HG03460 (cell line): Measurements from ENCODE around the gene YOD1.

Experiments
- ATAC-seq: cut with Tn5 transposase; IDR thresholded peaks from one replicate; pipeline ENCODE4 v1.9.1; 2021; ENCODE audit not compliant: unreplicated experiment

YOD1 gene

DNA sequence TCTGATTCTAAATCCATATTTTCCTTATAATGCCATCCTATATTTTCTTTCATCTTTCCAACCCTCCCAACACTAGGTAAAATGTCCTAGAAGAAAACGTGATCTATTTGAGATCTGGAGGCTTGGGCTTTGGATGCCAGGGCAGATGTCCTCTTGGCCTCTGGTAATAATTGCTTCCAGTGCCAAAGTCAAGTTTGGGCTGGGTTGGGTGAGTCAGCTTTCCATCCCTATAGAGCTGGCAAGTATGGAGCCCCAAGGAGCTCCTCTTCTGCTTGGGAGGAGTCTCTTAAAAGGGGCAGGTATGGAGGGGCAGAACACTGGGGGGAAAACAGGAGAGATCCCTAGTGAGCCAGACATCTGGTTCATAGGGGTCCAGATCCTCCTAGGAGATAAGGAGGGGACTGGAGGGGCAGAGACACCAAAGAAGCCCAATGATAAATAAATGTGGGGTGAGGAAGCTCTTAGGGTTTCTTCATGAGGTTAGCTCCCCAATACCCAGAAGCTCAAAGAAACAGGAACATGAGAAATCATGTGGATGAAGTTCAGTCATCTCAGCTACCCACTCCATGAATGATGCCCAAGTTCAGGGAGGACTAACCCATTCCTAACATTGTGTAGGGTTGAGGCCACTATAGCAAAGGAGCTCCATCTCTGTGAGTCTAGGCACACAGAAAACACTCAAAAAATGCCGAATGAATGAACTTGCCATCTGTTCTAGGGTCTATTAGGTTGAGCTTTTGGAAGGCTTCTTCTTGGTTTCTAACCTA lies 21.9 kb downstream of the YOD1 start:
- ATAC-seq, result no peak

DNA sequence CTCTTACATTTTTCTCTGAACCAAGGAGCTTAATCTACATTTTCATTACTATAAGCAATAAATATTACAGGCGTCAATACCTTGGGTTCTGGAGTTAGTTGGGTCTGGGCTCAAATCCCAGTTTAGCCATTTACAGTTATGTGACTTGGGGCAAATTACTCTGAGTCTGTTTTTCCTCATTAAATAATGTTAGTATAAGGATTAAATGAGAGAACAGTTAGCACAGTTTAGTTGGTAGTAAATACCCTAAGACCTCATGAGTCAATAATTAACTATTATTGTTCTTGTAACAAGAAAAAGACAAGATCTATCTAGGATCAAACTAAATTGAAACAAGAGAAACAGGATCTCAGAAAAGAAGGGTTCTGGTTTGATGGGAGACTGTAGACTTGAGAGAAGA lies 23.1 kb downstream of the YOD1 start:
- ATAC-seq, result no peak

DNA sequence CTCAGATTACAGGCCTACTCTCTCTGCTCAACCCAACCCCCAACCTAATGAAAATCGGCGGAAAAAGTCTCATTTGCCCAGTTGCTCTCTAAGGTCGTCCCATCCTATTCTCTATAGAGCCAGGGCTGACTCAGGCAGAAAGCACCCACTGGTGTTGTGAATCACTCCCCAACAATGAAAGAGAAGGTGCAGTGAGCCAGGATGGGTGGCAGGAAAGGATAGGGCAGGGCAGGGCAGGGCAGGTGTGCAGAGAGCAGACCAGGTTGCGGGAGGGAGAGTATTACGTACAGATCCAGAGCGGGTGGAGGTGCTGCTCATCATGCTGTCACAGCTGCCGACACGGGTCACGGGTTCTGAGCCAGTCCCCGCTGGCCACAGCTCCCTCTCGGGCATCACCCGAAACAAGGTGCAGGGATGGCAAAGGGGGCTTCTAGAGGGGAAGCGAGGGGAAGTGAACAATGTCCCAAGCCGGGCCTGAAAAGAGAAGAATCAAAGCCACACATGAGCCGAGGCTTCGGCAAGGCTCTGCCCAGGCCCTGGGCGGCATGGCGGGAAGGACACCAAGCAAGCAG lies 23.7 kb downstream of the YOD1 start:
- ATAC-seq, result no peak

DNA sequence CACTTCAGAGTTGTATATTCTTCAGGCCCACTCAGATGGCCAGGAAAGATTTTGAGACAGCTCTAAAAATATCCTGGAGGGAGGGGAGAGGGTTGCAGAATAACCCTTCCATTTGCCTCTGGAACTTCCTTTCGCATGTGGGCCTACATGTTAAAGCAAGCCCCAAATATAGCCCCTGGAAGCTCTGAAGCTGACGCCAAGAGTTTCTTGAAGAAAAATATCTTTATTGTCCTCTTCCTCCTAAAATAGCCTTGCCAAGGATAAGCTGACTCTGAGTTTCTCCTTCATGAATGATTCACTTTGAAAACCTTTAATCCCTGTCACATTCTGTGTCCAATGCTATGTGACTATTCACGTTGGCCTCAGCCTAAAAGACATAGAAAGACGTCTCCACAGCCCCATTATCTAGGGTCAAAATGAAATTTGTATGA lies 24.9 kb downstream of the YOD1 start:
- no peak for ATAC-seq

DNA sequence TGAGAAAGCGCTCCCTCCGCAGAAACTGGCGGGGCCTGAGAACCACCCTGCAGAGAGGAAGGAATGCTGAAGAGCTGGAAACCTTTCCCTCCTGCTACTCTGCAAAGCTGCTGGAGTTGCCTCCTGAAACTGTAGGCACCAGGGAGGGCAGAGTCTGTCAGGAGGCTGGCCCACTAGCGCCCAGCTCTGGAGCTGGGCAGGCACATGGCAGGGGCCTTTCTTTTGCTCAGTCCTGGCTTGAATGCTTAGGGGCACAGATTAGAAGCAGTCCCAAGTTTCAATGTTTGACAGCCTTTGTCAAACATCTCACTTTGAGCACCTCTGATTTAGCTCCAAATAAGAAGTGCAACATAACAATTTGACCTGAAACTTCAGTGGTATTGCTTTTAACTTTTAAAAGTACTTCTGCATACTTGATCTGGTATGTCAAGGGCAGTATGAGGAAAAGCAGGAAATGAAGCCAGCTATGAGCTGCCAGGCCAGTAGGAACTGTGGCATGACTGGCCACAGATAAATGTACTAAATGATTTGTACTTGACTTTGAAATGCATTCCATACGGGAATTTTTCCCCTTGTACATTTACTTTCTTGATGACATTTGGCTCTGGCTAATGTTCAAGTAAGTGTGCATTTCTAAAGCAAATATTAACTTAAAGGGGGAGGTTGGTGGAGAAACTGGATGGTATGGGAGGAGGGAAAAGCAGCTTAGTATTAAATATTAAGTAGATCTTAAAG lies 25.7 kb downstream of the YOD1 start:
- no peak for ATAC-seq

DNA sequence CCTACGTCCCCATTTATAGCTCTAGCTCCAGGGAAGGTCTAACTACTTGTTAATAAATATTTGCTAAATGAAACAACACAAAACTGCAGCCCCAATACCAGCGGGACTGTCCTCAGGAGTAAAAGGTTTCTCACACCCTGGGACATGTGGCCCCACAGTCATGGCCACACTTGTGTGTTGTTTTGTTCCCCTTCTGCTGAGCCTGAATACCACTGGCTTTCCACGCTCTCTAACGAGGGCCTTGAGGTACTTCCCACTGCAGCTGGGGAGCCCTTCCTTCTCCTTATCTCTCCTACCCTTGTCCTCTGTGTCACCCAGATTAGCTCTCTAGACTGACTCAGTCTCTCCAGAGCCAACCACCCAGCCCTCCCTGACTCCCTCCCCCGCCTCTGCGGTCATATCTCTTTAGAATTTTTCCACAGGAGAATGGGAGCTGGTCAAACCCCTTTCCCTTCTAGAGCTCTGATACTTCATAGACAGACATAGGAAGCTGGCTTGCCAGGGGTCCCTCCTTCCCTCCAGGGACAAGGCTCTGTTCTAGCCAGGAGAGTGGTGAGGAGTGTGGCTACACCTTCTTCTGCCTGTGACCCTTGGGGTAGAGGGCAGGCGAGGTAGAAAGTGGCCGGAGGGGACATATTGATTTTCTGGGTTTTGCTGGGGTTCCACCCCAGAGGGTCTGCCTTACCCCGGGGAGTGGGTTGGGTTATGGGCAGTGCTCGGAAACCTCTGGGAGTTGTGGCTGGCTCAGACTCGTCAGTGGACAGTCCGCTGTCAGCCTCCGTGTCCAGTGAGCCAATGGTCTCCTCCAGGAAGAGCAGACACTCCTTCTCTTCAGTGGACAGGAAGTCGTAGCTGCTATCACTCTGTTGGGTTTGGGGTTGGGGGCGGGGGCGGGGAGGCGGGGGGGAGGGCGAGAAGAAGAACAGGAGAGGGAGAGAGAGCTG lies 26.5 kb downstream of the YOD1 start:
- ATAC-seq, result no peak

DNA sequence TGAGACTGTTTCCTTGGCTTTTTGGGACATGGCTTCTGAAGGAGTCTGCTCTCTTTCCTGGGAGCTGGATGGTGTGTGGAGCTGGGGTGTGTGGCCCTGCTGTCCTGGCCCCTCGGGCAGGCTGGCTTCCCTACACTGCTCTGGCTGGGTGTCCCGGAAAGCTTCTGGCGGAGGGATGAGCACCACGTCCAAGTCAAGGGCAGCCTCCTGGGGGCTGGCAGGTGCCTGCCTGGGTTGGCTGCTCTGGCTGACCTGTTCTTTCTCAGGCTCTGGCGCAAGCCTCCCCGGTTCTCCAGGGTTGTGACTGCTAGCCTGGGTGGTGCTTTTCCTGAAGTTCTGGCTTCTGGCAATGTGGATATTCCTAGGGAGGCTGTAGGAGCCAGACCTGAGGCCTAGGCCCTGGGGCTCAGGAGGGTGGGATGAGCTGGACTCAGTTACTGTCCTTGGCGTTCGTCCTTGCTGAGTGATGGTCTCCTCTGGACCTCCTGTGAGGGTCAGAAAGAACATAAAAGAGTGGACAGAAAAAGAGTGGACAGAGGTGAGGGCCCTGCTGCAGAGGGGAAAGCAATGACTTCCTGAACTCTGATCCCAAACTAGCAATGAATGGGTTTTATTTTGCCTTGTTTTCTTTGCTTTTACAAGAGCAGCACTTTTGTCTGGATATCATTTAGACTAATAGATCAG lies 27.9 kb downstream of the YOD1 start:
- ATAC-seq, result no peak

DNA sequence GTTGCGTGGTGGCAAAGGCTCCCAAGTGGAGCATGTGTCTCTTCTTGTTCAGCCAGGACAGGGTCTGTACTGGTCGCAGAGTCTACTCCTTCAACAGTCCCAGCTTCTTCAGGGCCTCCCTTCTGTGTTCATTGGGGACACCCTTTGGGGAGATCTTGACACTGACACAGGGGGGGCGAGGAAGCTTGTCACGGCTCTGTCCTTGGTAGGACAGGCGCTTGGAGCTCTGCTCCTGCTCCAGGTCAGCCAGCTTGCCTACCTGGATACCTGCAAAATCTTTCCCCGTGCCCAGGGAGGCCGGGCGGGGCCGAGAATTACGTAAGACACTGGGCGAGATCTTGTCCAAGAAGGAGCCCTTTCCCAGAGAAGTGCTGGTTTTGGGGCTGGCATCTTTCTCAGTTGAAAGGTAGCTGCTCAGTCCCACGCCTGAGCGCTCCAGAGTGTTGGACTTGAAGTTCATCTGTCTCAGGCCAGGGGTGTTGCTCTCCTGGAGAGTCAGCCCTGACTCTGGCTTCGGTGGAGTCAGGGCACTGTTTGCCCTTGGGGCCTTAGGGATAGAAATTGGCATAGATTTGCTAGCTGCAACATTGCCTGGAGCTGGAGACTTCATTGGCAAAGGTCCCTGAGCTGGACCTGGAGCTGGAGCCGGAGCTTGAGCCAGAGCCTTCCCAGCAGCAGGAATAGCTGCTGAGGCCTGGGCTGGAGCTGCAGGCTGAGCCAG lies 29.0 kb downstream of the YOD1 start:
- no peak for ATAC-seq

DNA sequence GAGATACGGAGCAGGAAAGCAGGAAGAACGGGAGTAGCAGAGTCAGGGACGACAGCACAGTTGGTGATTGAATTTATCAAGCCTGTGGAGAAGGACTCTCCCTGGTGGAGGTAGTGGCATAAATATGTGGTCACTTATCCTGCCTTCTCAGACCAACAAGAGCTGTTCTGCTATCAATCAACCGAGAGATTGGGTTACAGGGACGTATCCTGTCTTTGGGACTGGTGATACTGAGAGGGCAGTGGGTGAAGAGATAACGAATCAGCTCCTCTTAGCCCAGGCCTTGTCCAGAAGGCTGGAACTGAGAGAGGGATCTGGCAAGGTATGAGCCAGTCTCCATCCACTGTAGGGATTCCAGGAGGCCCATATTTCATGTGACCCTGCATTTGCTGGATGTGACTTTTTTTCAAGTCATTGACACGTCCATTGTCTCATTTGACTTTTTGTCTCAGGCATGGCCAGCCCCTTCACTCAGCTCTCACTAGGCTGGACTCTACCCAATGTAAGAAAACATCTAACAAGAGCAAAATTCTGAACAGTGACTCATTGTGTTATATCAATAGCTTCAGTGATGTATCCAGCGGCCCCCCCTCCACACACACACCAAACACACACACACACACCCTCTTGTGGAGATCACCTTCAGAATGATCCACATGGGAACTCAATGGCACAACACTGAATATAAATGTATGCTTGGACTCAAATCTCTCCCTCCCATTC lies 29.7 kb downstream of the YOD1 start:
- ATAC-seq, result no peak

DNA sequence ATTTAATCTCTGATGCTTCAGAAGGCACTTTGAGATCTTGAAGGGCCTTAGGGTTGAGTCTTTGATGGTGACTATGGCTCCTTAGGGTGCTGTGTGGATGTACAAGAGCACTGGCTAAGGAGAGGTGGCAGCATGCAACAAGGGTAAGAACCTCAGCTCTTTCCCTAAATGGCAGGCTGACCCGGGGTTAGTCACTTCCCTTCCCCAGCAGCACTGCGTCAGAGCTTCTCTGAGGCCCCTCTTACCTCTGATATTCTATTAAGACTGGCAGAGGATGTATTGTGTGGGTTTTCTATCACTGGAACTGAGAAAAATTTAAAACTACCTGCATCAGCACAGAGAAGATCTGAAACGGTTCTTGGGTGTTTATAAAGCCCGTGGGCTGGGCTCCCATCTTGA lies 30.3 kb downstream of the YOD1 start:
- no peak for ATAC-seq

DNA sequence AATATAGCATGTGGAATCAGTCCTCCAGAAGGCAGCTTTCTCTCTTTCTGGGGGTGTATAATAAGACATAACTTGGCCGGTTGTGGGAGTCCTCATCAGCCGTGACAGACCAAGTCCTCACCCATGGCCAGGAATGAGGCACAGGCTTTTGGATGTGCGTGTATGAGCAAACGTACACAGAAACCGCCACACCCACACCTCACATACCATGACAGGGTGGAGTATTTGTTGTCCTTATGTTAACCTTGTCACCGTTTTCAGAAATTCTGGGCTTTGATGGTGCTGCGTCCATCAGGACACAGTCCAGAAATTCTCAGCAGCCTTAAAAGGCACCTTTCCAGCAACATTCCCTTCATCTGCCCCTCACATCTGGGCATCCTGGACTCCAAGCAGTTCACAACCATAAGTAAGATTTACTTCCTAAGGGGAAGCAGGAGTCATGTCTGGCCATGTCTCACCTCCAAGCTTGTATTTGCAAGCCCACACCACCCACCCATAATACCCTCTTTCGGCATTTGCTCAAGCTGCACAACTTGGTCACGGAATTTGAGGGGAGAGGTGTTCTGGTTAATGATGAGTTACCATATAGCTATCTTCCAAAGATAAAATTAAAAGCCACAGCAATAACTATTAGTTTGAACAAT lies 30.8 kb downstream of the YOD1 start:
- no peak for ATAC-seq

DNA sequence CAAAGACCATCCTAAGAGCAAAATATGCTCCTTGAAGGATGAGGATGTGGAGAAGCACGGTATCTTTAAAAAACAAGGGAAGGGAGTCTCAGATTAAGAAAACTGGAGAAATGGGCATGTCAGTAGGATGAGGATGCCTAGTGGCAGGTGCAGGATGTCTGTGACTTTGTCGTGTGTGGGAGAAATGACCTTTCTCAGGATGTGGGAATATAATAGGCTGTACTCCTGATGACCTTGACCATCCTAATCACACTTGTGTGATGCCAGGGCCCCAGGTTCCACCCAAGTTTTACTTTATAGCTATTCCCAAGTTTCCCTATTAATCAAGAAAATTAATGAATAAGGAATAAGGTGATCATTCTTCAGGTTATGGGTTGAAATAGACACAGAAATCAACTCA lies 31.3 kb downstream of the YOD1 start:
- no peak for ATAC-seq

DNA sequence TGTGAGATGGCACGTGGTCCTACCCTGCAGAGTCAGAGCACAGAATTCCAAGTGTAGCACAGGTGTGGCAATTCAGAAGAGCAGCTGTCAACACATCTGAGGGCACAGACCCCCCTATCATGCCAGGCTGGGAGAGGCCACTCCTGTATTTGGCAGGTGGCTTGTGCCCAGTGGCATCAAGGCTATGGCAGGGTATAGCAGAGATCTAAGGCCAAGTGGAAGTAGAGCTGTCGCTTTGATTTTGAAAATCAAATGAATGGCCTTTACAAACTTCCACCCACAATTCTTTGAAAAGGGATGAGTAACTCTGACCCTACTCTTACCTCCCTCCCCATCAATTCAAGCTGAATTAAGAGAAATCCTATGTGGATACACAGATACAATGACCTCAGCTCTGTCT lies 31.8 kb downstream of the YOD1 start:
- no peak for ATAC-seq

DNA sequence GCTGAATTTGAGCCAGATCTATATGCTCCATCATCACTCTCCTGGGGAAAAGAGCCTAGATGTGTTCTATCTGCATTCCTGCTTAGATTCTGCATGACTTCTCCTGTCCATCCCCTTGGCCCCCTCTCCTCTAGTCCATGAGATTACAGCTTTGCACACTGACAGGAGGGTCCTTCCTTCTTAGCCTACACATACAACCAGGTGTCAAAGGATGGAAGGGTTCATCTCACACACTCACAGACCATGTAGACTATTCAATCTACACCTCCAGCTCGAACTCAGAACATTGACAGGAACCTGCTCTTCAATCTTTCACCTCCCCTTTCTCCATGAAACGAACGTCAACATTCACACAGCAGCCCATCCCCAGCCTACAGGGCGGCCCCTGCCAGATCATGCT lies 32.3 kb downstream of the YOD1 start:
- no peak for ATAC-seq

DNA sequence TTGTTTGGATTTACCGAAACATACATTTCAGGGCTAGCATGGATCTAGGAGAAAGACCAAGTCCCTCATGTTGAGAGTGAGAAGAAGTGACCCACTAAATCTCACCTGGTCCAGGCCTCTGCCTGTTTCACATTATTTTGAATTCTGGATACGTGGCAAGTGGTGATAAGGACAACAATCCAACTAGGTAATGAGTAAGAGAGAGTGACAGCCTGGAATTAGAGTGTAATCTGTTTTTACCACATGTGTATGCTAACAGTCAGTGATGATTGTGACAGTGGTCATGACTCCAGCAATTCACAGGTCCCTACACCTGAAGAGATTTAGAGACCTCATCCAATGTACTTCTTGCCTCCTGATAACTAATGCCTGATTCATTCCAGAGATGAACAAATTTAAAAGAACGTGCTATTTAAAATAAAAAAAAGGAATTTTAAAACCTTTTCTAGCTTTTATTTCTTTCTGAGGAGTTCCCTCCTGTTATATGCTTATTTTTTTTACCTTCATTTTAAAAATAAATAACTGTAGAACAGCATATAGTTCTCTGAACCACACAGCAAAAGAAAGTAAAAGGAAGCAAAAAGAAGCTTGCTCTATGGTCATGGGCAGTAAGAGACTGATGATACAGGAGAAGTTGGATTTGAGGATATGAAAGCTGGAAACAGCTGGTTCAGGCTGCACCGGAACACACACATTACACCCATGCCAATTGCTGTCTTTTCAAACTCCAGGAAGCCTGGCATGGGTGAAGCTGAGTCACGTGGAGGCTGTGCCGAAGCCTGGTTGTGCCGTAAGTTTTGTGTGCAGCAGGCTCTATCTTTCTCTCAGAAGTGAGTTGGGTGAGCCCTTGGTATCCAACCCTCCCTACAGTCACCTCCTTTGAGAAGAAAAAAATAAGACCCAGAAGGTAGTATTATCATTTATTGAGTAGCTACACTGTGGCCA lies 33.1 kb downstream of the YOD1 start:
- ATAC-seq, result no peak

DNA sequence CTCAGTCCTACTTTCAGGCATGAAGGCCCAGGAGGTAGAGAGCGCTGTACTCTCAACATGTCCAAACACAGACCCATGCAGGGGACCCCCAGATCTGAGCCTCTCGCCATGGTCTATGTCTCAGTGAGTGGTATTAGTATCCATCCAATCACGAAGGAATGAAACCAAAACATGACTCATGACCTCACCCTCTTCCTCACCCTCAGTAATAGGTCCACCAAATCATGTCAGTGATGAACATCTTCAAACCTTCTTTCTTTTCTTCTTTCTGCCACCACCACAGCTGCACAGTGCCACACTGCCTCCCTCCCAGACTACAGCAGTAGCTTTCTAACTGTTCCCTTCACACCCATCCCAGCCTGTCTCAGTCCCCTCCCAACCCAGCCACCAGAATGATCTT lies 35.2 kb downstream of the YOD1 start:
- ATAC-seq, result no peak

DNA sequence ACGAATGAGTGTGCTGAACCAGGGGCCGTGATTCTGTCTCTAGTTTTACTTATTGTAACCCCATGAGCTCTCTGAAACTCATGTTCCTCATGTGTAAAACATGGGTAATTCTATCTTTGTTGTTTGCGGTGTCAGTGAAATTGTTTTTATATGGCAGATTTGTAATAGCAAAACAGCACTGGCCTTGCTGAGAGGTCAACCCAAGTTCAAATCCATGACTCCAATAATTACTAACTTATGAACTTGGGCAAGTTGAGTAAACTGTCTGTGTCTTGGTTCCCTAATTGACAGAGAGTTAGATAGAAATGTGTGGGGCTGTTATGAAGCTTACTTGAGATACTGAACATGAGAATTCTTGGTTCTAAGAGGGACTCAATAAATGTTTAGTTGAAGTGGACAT lies 36.3 kb downstream of the YOD1 start:
- no peak for ATAC-seq
